ENCODE measurements around the gene TSHZ1.

Gene TSHZ1

GRCh38 chr18:75169411-75169810 lies 41.2 kb upstream of the TSHZ1 start:
- H3K9me3 ChIP-seq (ENCODE audit: control insufficient read depth, insufficient read depth, low read depth, low read length): no peaks in the 10 kb centered on the region
- H3K27me3 ChIP-seq (ENCODE audit: control insufficient read depth, insufficient read depth, low read length): no peaks in the 10 kb centered on the region; the same call in 1 of the 2 replicates
- no peaks in the 10 kb centered on the region for H3K4me1 ChIP-seq (ENCODE audit: control insufficient read depth, insufficient read depth, low read length)
- no peak overlapping the region for H3K9ac ChIP-seq (ENCODE audit: low read length)
- no peaks in the 10 kb centered on the region for H3K36me3 ChIP-seq (ENCODE audit: control insufficient read depth, insufficient read depth, low read length)
- H3K4me3 ChIP-seq (ENCODE audit: low read depth, low read length): no peak overlapping the region
- H3K27ac ChIP-seq (ENCODE audit: low read depth, low read length): no peak overlapping the region

DNA sequence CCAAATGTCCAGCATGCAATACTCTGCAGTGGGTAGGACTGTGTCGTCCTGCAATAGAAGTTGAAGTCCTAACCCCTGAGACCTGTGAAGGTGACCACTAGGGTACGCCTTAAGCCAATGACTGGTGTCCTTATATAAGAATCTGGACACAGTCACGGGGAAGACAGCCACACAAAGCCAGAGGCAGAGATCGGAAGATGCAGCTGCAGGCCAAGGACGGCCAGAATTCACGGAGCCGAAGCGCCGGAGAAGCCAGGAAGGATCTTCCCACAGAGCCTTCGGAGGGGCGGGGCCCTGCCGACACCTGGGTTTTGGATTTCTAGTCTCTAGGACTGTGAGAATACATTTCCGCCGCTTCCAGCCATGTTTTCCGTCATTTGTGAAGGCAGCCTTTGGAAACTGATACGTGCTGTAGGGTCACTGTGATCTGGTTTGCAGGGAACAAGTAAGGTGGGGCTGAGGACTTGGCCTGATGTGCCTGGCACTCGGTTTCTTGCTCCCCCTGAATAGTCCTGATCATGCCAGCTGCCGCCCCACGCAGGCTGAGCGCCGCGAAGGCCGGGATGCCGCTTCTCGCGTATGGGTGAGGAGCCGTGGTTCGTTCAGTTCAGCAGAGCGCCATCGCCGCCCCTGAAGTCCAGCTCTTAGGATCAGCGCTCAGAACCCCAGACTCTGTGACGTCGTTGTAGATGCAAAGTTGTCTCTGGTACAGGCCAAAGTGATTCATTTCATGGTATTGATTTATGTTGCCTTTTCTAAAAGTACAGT lies 40.4 kb upstream of the TSHZ1 start:
- H3K27me3 ChIP-seq (ENCODE audit: control insufficient read depth, insufficient read depth, low read length): no peaks in the 10 kb centered on the region; the same call in 1 of the 2 replicates
- no peak overlapping the region for H3K27ac ChIP-seq (ENCODE audit: low read depth, low read length)
- no peak overlapping the region for H3K9ac ChIP-seq (ENCODE audit: low read length)
- no peaks in the 10 kb centered on the region for H3K36me3 ChIP-seq (ENCODE audit: control insufficient read depth, insufficient read depth, low read length)
- no peak overlapping the region for H3K4me3 ChIP-seq (ENCODE audit: low read depth, low read length)
- no peaks in the 10 kb centered on the region for H3K4me1 ChIP-seq (ENCODE audit: control insufficient read depth, insufficient read depth, low read length)
- no peaks in the 10 kb centered on the region for H3K9me3 ChIP-seq (ENCODE audit: control insufficient read depth, insufficient read depth, low read depth, low read length)

DNA sequence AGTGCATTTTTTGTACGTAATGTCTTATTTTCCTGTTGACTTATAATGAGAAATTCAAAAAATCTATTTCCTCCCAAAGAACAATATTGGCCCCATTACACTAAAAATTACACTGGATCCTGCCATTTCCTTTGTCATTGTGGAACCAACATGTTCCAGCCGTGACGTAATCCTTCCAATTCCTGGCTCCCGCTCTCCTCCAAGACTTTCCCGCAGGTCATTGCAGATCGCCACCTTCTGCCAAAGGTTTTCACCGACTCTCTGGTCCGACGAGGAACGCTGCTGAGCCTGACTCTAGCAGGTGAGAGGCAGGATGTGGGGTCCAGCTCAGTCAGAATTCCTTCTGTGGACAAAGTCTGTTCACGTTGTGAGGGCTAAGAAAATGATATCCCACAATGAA lies 39.7 kb upstream of the TSHZ1 start:
- no peaks in the 10 kb centered on the region for H3K4me1 ChIP-seq (ENCODE audit: control insufficient read depth, insufficient read depth, low read length)
- no peak overlapping the region for H3K9ac ChIP-seq (ENCODE audit: low read length)
- no peaks in the 10 kb centered on the region for H3K36me3 ChIP-seq (ENCODE audit: control insufficient read depth, insufficient read depth, low read length)
- H3K27ac ChIP-seq (ENCODE audit: low read depth, low read length): no peak overlapping the region
- H3K27me3 ChIP-seq (ENCODE audit: control insufficient read depth, insufficient read depth, low read length): no peaks in the 10 kb centered on the region; the same call in 1 of the 2 replicates
- H3K4me3 ChIP-seq (ENCODE audit: low read depth, low read length): no peak overlapping the region
- no peaks in the 10 kb centered on the region for H3K9me3 ChIP-seq (ENCODE audit: control insufficient read depth, insufficient read depth, low read depth, low read length)

- no peak overlapping the region for H3K9ac ChIP-seq (ENCODE audit: low read length)
Observed at GRCh38 chr18:75172299-75173124, 38.1 kb upstream of the TSHZ1 start.

DNA sequence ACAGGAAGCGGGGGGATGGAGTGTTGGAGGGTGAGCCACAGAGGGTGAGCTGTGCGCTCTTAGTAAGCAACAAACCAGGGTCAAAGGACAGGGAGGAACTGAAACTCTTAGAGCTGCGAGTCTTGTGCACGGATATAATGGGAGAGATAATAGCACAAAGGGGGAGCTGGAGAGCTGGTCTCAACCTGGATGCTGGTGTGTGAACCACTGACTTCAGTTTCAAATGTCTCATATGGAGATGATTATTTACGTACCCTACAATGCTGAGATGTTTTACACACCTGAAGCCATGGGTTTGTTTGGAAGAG lies 37.5 kb upstream of the TSHZ1 start:
- Histone ChIP-seq H3K27ac (ENCODE audit: low read depth, low read length) (no peak overlapping the region), H3K36me3 (ENCODE audit: control insufficient read depth, insufficient read depth, low read length) (no peaks in the 10 kb centered on the region), H3K9ac (ENCODE audit: low read length) (no peak overlapping the region), H3K27me3 (ENCODE audit: control insufficient read depth, insufficient read depth, low read length) (no peaks in the 10 kb centered on the region), H3K4me1 (ENCODE audit: control insufficient read depth, insufficient read depth, low read length) (no peaks in the 10 kb centered on the region), H3K9me3 (ENCODE audit: control insufficient read depth, insufficient read depth, low read depth, low read length) (no peaks in the 10 kb centered on the region), H3K4me3 (ENCODE audit: low read depth, low read length) (no peak overlapping the region)

More at GRCh38 chr18:75172299-75173124, 38.1 kb upstream of the TSHZ1 start:
- no peaks in the 10 kb centered on the region for H3K4me1 ChIP-seq (ENCODE audit: control insufficient read depth, insufficient read depth, low read length)
- H3K27me3 ChIP-seq (ENCODE audit: control insufficient read depth, insufficient read depth, low read length): no peaks in the 10 kb centered on the region
- no peak overlapping the region for H3K27ac ChIP-seq (ENCODE audit: low read depth, low read length)
- no peaks in the 10 kb centered on the region for H3K9me3 ChIP-seq (ENCODE audit: control insufficient read depth, insufficient read depth, low read depth, low read length)
- no peaks in the 10 kb centered on the region for H3K36me3 ChIP-seq (ENCODE audit: control insufficient read depth, insufficient read depth, low read length)
- H3K4me3 ChIP-seq (ENCODE audit: low read depth, low read length): no peak overlapping the region

DNA sequence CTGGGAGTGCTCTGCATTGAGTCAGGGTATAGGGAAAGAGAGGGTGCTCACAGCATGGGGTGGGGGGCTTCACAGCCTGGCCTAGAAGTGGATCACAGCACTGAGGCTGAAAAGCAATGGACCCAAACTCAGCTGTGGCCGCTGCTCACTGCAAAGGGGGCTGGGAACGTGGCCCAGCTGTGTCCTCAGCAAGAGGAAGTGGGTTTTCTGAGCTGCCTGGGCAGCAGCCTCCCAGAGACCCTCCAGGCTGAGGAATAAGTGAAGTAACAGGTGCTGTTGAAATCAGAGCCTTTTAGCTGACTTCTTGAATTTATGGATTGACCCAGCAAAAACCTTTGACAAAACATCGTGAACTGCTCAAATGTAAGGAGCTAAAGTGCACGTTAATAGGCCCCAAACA lies 36.9 kb upstream of the TSHZ1 start:
- Histone ChIP-seq H3K4me3 (ENCODE audit: low read depth, low read length) (no peak overlapping the region), H3K27me3 (ENCODE audit: control insufficient read depth, insufficient read depth, low read length) (no peaks in the 10 kb centered on the region), H3K9ac (ENCODE audit: low read length) (no peak overlapping the region), H3K4me1 (ENCODE audit: control insufficient read depth, insufficient read depth, low read length) (no peaks in the 10 kb centered on the region), H3K27ac (ENCODE audit: low read depth, low read length) (no peak overlapping the region), H3K36me3 (ENCODE audit: control insufficient read depth, insufficient read depth, low read length) (no peaks in the 10 kb centered on the region), H3K9me3 (ENCODE audit: control insufficient read depth, insufficient read depth, low read depth, low read length) (no peaks in the 10 kb centered on the region)

- H3K9ac ChIP-seq (ENCODE audit: low read length): no peak overlapping the region
- no peaks in the 10 kb centered on the region for H3K36me3 ChIP-seq (ENCODE audit: control insufficient read depth, insufficient read depth, low read length)
- H3K9me3 ChIP-seq (ENCODE audit: control insufficient read depth, insufficient read depth, low read depth, low read length): no peaks in the 10 kb centered on the region
- no peaks in the 10 kb centered on the region for H3K27me3 ChIP-seq (ENCODE audit: control insufficient read depth, insufficient read depth, low read length)
- no peak overlapping the region for H3K4me3 ChIP-seq (ENCODE audit: low read depth, low read length)
- H3K27ac ChIP-seq (ENCODE audit: low read depth, low read length): no peak overlapping the region
- H3K4me1 ChIP-seq (ENCODE audit: control insufficient read depth, insufficient read depth, low read length): no peaks in the 10 kb centered on the region
Observed at GRCh38 chr18:75176849-75177248, 33.7 kb upstream of the TSHZ1 start.

- Histone ChIP-seq H3K27me3 (ENCODE audit: control insufficient read depth, insufficient read depth, low read length) (no peaks in the 10 kb centered on the region), H3K27ac (ENCODE audit: low read depth, low read length) (no peak overlapping the region), H3K9me3 (ENCODE audit: control insufficient read depth, insufficient read depth, low read depth, low read length) (no peaks in the 10 kb centered on the region), H3K9ac (ENCODE audit: low read length) (no peak overlapping the region), H3K4me3 (ENCODE audit: low read depth, low read length) (no peak overlapping the region), H3K36me3 (ENCODE audit: control insufficient read depth, insufficient read depth, low read length) (no peaks in the 10 kb centered on the region), H3K4me1 (ENCODE audit: control insufficient read depth, insufficient read depth, low read length) (no peaks in the 10 kb centered on the region)
Observed at GRCh38 chr18:75178376-75178775, 32.2 kb upstream of the TSHZ1 start.

DNA sequence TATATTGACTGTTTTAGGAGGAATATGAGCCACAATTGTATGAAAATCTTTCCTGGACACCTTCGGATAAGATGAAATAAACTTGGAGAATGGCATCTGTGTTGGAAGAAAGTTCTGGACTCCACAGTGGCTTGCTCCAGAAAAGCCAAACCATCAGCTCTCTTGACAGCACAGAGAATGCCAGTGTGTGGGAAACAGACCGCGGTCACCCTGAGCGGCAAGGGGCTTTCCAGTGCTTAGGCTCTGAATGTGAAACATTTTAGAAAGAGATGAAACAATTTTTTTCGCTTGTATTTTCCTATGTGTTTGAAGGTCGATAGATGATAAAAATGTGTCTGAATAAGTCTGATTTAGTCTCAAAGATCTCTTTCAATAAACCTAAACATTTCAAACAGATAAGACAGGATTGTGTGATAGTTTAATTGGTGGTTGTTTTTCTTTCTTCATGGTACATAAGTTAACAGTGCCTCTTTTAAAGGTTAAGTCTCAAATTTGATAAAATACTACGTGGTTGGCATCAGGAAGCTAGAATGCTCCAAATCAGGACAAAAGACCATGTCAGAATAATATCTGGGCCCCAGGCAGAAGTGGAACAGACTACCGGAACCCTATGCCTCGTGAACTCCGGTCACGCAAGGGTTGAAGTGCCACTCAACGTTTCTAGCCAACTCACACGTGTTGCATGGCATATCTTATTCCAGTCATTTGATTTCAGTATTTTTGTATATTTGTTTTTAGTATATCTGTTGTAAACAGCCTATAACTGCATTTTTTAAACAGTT lies 30.6 kb upstream of the TSHZ1 start:
- Histone ChIP-seq H3K4me1 (ENCODE audit: control insufficient read depth, insufficient read depth, low read length) (no peaks in the 10 kb centered on the region), H3K9me3 (ENCODE audit: control insufficient read depth, insufficient read depth, low read depth, low read length) (no peaks in the 10 kb centered on the region), H3K27me3 (ENCODE audit: control insufficient read depth, insufficient read depth, low read length) (no peaks in the 10 kb centered on the region), H3K36me3 (ENCODE audit: control insufficient read depth, insufficient read depth, low read length) (no peaks in the 10 kb centered on the region), H3K4me3 (ENCODE audit: low read depth, low read length) (no peak overlapping the region), H3K27ac (ENCODE audit: low read depth, low read length) (no peak overlapping the region), H3K9ac (ENCODE audit: low read length) (no peak overlapping the region)

DNA sequence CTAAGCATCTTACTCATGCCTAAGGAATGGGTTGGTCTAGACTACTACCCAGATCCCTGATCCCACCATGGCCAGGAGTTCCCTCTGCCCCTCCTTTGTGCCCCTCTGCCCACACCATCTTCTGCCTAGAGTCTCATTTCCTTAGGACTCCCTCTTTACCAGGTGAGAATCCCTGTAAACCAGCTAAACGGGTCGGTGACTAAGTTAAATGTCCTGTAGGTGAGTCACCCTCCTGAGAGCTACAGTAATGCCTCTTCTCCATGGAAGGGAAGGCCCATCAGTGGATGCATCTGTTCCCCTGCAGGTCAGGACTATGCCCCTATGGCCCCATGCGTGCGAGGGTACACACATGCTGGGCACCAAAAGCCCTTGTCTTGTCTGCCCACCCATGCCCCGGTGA lies 27.1 kb upstream of the TSHZ1 start:
- no peak overlapping the region for H3K4me3 ChIP-seq (ENCODE audit: low read depth, low read length)
- H3K36me3 ChIP-seq (ENCODE audit: control insufficient read depth, insufficient read depth, low read length): no peaks in the 10 kb centered on the region
- no peak overlapping the region for H3K27ac ChIP-seq (ENCODE audit: low read depth, low read length)
- no peak overlapping the region for H3K9ac ChIP-seq (ENCODE audit: low read length)
- no peaks in the 10 kb centered on the region for H3K27me3 ChIP-seq (ENCODE audit: control insufficient read depth, insufficient read depth, low read length)
- H3K4me1 ChIP-seq (ENCODE audit: control insufficient read depth, insufficient read depth, low read length): no peaks in the 10 kb centered on the region
- H3K9me3 ChIP-seq (ENCODE audit: control insufficient read depth, insufficient read depth, low read depth, low read length): no peaks in the 10 kb centered on the region

All from HUES6 (cell line).